MCF 10A (cell line): ENCODE results near the gene BHMT2. TPM values are rescaled to one million over a fixed set of nuclear protein-coding genes. Genes with fewer than 3 reads are reported as not detected.

Experiments used
- BruUV-seq: library from RNA; stranded (reverse); fragments of 400-500 nt; replicated peaks from 2 replicates; lab custom pipeline; 2021; lab: Mats Ljungman, UMichigan
- CTCF ChIA-PET: fragments of 300-600 bp; sonication (Branson Sonifier 250); formaldehyde crosslinking; extraction: SDS; loops from one replicate; lab custom pipeline; 2021; ENCODE audit warnings: antibody characterized with exemption, inconsistent platforms; lab: Yijun Ruan, JAX
- POLR2A ChIA-PET: fragments of 300-600, 350-650 bp; sonication (Branson Sonifier 250); formaldehyde crosslinking; extraction: SDS; loops from one replicate; lab custom pipeline; 2020; ENCODE audit warnings: antibody characterized with exemption, inconsistent platforms; lab: Yijun Ruan, JAX
- DNase-seq: peaks from one replicate; pipeline ENCODE4 v3.0.0-alpha.2; 2018; ENCODE audit not compliant: unreplicated experiment
- H3K27ac Mint-ChIP-seq: one replicate; pipeline ENCODE4 v1.8.0; 2022; ENCODE audit warnings: mild to moderate bottlenecking, low read depth, mixed read lengths; ENCODE audit not compliant: unreplicated experiment
- H3K27me3 Mint-ChIP-seq: one replicate; pipeline ENCODE4 v1.8.0; 2022; ENCODE audit warnings: mixed read lengths; ENCODE audit not compliant: insufficient read depth, unreplicated experiment
- H3K36me3 Mint-ChIP-seq: one replicate; pipeline ENCODE4 v1.8.0; 2022; ENCODE audit warnings: mild to moderate bottlenecking, moderate library complexity, mixed read lengths; ENCODE audit not compliant: insufficient read depth, unreplicated experiment
- H3K4me1 Mint-ChIP-seq: one replicate; pipeline ENCODE4 v1.8.0; 2022; ENCODE audit warnings: mixed read lengths; ENCODE audit not compliant: insufficient read depth, unreplicated experiment
- H3K4me3 Mint-ChIP-seq: one replicate; pipeline ENCODE4 v1.8.0; 2022; ENCODE audit warnings: mild to moderate bottlenecking, moderate library complexity, mixed read lengths; ENCODE audit not compliant: unreplicated experiment
- H3K9me3 Mint-ChIP-seq: one replicate; pipeline ENCODE4 v1.8.0; 2022; ENCODE audit warnings: mixed read lengths; ENCODE audit not compliant: unreplicated experiment
- CTCF ChIP-seq: fragments of 200-600 bp; IDR thresholded peaks from one replicate; pipeline ENCODE4 v1.8.0; 2022; ENCODE audit warnings: antibody characterized with exemption, mild to moderate bottlenecking; ENCODE audit not compliant: unreplicated experiment
- intact Hi-C: fragments of 100-400 bp; cut with micrococcal nuclease; formaldehyde crosslinking; loops from 2 replicates; pipeline ENCODE4 v1.14.1; 2022
- total RNA-seq: library from RNA; stranded (reverse); gene quantifications from 2 replicates; pipeline ENCODE4 v1.2.3, GENCODE V29; 2022

The BHMT2 gene
- total RNA-seq, 1 experiment from 2014 or later = not detected

DNA sequence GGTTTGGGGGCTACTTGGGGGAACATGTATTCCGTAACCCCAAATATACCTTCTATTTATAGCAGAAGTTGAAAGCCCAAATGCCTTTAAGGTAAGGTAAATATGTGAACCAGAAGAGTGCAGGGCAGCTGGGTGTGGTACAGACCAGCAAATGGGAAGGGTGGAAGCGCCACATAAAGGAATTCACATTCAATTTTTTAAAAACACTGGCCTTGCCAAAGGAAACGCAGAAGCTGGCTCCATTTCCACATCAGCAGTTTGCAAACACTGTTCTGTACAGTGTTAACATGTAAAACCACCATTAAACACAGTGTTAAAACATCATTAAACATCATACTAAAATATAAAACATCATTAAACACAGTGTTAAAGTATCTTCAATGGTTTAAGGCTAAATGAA is 38.5 kb downstream of the BHMT2 start:
- H3K27ac Mint-ChIP-seq = no peak overlapping the region
- no TSS peak for BruUV-seq
- H3K4me1 Mint-ChIP-seq = no peaks in the 10 kb centered on the region
- intact Hi-C loops = loop anchor here (5.0 kb wide), 1 partner anchor 81 kb away; no protein-coding TSS in a partner anchor
- no peak for TF ChIP-seq CTCF
- no peak overlapping the region for H3K4me3 Mint-ChIP-seq
- no peak for DNase-seq
- H3K36me3 Mint-ChIP-seq = no peaks in the 10 kb centered on the region
- H3K27me3 Mint-ChIP-seq = no peaks in the 10 kb centered on the region
- CTCF ChIA-PET = interaction anchor here (1.4 kb wide), 1 partner anchor 84 kb away, joined by 3 read pairs; no protein-coding TSS in a partner anchor
- H3K9me3 Mint-ChIP-seq = no peaks in the 10 kb centered on the region
- POLR2A ChIA-PET = no interaction called here

DNA sequence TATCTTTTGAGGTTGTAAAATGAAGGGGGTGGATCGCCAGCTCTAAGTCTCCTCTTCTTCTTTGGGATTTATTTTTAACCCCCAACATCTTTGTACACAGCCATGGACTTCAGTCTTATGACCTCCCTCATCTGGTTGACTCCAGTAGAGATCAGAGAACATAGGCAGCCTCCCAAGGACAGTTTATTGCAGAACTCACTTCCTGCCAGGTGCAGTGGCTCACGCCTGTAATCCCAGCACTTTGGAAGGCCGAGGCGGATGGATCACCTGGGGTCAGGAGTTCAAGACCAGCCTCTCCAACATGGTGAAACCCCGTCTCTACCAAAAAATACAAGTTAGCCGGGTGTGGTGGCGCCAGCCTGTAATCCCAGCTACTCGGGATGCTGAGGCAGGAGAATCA is 39.2 kb downstream of the BHMT2 start:
- Mint-ChIP-seq H3K27ac (no peak overlapping the region), H3K36me3 (no peaks in the 10 kb centered on the region), H3K9me3 (no peaks in the 10 kb centered on the region), H3K27me3 (no peaks in the 10 kb centered on the region), H3K4me3 (no peak overlapping the region), H3K4me1 (no peaks in the 10 kb centered on the region)
- ChIA-PET CTCF (interaction anchor here (1.4 kb wide), 1 partner anchor 85 kb away, joined by 3 read pairs; no protein-coding TSS in a partner anchor), POLR2A (no interaction called here)
- no peak for DNase-seq
- no peak for TF ChIP-seq CTCF
- intact Hi-C loops = loop anchor here (5.0 kb wide), 1 partner anchor 81 kb away; no protein-coding TSS in a partner anchor
- BruUV-seq = no TSS peak

GRCh38 chr5:79109527-79110492 is 40.2 kb downstream of the BHMT2 start:
- Mint-ChIP-seq H3K36me3 (no peaks in the 10 kb centered on the region), H3K27ac (no peak overlapping the region), H3K27me3 (no peaks in the 10 kb centered on the region), H3K4me1 (no peaks in the 10 kb centered on the region), H3K4me3 (no peak overlapping the region), H3K9me3 (no peaks in the 10 kb centered on the region)
- intact Hi-C loops = loop anchor here (5.0 kb wide), 1 partner anchor 83 kb away; no protein-coding TSS in a partner anchor
- BruUV-seq = no TSS peak
- ChIA-PET POLR2A (no interaction called here), CTCF (interaction anchor here (0.7 to 1.4 kb wide), 2 partner anchors 12 to 86 kb away, joined by 3 read pairs; no protein-coding TSS in a partner anchor)
- TF ChIP-seq CTCF = peak; percentile 42
- DNase-seq = peak; percentile 43

- no peaks in the 10 kb centered on the region for H3K4me1 Mint-ChIP-seq
- H3K27ac Mint-ChIP-seq = no peak within 1 kb of the TSS
- CTCF ChIA-PET = no interaction called here
- H3K4me3 Mint-ChIP-seq = no peak within 1 kb of the TSS
- BruUV-seq = no TSS peak
- no peaks in the 10 kb centered on the region for H3K27me3 Mint-ChIP-seq
- DNase-seq = no peak
- no peaks in the 10 kb centered on the region for H3K36me3 Mint-ChIP-seq
- no peak for TF ChIP-seq CTCF
- H3K9me3 Mint-ChIP-seq = no peaks in the 10 kb centered on the region
- intact Hi-C loops = no loop called here
- POLR2A ChIA-PET = no interaction called here
Observed at GRCh38 chr5:79111387-79111959, 41.9 kb downstream of the BHMT2 start, which contains the start of gene BHMT. BHMT (plus strand) TSS chr5:79111809; CDS start chr5:79111886, 77 bp downstream.
